ENCODE results near the gene ARID5A.

The ARID5A gene

DNA sequence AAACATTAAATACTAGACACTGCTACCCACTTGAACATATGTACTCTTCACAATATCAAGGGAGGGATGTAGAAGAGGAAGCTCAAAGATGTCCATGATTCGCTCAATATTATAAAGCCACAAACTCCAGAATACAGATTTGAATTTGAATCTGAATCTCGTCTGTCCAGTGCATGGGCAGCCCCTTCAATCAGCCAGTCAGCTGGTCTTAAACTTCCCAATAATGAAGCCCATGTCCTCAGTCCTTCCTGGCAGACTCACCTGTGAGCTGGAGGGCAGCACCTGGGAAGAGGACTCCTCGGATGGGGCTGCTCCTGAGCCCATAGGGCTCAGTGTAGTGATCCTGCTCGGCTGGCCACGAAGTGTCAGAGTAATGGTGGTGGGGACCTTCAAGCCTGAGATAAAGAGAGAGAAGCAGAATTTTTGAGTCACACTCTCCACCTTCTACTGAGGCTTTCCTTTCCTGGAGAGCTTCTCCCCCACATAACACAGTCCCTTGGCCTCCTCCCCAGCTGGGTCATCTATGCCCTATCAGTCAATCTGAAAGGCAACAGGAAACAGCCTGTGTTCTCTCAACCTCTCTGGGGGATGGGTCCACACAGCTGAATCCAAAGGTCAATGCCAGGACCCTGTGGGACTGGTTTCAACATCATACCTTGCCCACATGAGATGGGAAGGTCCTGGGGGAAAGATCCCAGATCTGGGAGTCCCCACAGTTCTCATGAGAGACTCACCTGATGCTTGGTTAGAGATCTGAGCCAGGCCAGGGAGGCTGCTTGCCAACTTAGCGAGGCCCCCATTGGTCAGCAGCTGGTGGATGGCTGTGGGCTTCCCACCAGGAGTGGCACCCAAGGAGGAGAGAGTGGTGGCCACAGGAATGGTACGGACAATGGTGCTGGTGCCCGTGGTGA lies 65.1 kb downstream of the ARID5A start:
- DNase-seq (ENCODE audit: low read depth), result no peak

Measured in activated T-cell treated with anti-CD3 and anti-CD28 coated beads for 48 hours (primary cell).